T-helper 2 cell (primary cell): Measurements from ENCODE around the gene EVC.
A peak's percentile ranks its signal among the peaks of the same experiment; 100 is the strongest.
"Not testable (repeated sequence)": the region's sequence is repeated elsewhere in the genome, so short reads cannot be mapped to it uniquely, and the experiment has no call there.

Experiments
- DNase-seq, 5 experiments: peaks; one replicate each; pipeline versions ENCODE4 v3.0.0 to v3.0.0-alpha.2; 2012 to 2022

Gene EVC

DNA sequence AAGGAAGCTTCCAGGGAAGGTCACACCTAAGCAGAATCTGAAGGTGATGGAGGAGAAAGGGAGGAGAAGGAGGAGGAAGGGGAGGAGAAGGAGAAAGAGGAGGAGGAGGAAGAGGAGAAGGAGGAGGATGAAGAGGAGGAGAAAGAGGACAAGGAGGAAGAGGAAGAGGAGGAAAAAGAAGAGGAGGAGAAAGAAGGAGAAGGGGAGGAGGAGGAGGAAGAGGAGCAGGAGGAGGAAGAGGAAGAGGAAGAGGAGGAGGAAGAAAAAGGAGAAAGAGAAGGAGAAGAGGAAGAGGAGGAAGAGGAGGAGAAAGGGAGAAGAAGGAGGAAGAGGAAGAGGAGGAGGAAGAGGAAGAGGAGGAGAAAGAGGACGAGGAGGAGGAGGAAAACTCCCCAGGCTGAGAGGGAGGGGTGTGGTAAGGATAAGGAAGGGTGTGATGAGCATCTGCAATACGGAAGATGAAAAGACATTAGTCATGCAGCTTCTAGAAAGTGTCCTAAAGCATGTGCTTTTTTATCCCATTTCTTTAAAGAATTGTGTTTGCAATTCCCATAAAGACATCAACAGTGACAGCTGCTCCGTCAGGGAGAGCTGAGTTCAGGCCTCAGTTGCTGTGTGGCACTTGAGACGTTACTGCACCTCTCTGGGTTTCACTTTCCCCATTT, 140.8 kb downstream of the EVC start:
- no peak for DNase-seq

DNA sequence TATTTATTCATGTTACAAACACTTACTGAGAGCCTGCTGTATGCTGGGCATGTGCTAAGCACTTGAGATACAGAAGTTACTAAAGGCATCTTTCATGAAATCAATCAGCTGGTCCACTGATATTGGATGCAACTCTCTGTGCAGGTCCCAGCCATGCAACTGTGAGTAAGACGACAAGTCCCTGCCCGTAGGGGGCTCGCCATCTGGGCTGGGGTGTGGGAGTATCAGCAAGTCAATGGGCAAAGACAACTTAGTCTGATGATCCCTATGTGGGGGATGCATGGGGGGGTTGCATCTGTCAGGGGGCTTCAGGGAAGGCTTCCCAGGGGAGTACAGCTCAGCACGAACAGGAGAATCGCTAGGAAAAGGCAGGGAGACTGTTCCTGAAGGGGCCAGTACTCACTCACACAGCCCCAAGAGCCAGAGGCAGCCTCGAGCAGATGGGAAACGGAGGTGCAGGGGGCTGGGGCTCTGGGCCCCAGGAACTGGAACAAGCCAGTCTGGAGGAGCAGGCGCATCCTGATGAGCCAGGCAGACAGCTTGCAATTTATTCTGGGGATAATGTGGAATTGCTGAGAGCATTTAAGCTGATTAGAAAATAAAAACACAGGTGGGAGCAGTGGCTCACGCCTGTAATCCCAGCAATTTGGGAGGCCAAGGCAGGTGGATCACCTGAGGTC, 141.7 kb downstream of the EVC start:
- DNase-seq = no peak

DNA sequence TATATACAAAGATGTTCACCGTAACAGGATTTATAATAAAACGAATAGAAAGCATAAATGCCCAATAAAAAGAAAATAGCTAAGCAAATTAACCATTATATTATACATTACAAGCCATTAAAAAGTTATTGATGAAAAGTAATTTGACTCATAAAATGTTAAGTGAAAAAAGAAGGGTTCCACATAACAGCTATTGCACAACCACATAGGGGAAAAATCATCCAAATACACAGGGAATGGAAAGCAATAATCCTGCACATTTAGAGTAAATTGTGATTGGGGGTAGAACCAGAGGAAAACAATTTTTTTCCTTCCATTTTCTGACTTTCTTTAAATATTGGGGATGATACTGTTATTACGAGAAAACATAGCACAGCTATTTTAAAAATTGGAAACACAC, 143.9 kb downstream of the EVC start:
- no peak for DNase-seq

DNA sequence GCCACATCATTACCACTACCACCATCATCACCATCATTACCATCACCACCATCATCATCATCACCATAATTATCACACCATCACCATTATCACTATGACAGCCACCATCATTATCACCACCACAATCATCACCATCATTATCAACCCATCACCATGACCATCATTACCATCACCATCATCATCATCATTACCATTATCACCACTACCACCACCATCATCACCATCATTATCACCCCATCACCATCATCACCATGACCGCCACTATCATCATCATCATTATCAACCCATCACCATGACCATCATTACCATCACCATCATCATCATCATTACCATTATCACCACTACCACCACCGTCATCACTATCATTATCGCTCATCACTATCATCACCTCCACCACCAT, 145.4 kb downstream of the EVC start:
- DNase-seq = not testable (repeated sequence)

DNA sequence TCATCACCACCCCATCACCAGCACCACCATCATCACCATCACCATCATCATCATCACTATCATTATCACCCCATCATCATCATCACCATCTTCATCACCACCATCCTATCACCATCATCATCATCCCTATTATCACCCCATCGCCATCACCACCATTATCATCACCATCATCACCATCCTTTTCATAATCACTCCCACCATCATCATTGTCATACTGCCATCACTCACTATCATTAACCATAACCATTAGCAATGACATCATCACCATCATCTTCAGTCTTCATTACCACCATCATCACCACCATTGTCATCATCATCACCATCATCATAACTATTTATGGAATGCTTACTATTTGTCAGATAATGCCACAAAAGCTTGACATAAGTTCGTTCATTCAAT, 146.2 kb downstream of the EVC start:
- no peak for DNase-seq

DNA sequence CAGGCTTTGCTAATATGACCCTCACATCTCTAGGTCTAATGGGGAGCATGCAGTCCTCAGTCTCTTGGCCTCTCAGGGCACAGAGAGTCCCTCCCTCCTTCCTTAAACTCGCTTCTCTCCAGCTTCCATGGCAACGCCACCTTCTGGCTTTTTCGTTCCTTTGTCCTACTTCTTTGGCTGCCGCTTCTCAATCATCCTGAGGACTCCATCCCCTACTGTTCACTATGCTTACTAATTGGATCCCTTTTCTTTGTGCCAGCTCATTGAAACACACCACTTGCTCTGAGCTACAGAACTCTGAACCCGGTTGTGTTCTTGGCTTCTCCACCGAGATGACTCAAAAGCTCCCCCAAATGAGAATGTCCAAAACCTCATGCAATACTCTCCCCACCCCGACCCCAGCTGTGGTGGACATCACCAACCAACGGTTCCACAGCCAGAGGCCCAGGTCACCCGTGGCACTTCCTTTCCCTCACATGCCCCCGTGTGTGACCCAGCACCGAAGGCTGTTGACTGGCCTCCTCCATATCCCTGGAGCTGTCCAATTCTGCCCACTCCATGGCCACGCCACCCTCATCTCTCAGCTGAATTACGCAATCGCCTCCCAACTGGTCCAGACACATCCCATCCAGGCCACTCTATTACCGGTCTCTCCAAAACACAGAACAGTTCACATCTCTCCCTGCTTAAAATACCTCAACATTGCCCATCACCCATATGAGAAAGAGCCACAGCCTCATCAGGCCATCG, 147.2 kb downstream of the EVC start:
- DNase-seq = no peak

DNA sequence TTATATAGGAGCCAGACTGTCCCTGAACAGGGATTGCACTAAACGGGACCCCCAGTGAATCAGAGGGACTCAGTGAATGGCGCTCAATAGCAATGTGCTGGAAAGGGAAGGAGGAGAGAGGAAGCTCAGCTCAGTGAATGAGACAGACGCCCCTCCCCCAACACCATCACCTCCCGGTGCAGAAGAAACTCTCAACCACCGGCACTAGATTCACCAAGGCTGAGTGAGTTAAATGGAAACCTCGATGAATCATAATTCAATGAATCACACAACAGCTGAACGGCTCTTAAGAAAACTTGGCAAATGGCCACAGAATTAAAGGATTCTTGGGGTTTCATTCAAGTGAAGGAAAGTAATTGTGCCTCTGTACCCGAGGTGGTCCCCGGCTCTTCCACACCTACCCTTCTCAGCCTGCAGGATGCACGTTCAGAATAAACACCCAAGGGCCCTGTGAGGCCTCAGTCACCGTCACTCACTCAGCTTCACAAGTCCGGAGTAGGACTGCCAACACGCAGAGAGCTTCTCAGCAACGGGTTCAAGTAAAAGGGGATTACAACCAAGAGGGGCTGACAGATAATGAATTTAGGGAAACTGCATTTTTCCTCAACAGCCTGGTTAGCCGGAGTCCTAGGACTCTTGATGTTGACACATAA, 152.6 kb downstream of the EVC start:
- peak in 2 of 5 experiments; percentile 9 to 91 for DNase-seq
